ENCODE measurements around the gene RUNX2.

GRCh38 chr6:45297320-45297719, 30.8 kb upstream of the RUNX2 start:
- TF ChIP-seq EZH2phosphoT487 (IDR thresholded peaks at IDR 0.05; ENCODE audit: insufficient read depth, low read depth) (no peak), EZH2 (IDR thresholded peaks at IDR 0.05; ENCODE audit: insufficient read depth, poor library complexity, severe bottlenecking) (no peak)
